Measurements from ENCODE around the gene KIF24.
"Not testable (repeated sequence)": the region's sequence is repeated elsewhere in the genome, so short reads cannot be mapped to it uniquely, and the experiment has no call there.

Gene KIF24, protein sequence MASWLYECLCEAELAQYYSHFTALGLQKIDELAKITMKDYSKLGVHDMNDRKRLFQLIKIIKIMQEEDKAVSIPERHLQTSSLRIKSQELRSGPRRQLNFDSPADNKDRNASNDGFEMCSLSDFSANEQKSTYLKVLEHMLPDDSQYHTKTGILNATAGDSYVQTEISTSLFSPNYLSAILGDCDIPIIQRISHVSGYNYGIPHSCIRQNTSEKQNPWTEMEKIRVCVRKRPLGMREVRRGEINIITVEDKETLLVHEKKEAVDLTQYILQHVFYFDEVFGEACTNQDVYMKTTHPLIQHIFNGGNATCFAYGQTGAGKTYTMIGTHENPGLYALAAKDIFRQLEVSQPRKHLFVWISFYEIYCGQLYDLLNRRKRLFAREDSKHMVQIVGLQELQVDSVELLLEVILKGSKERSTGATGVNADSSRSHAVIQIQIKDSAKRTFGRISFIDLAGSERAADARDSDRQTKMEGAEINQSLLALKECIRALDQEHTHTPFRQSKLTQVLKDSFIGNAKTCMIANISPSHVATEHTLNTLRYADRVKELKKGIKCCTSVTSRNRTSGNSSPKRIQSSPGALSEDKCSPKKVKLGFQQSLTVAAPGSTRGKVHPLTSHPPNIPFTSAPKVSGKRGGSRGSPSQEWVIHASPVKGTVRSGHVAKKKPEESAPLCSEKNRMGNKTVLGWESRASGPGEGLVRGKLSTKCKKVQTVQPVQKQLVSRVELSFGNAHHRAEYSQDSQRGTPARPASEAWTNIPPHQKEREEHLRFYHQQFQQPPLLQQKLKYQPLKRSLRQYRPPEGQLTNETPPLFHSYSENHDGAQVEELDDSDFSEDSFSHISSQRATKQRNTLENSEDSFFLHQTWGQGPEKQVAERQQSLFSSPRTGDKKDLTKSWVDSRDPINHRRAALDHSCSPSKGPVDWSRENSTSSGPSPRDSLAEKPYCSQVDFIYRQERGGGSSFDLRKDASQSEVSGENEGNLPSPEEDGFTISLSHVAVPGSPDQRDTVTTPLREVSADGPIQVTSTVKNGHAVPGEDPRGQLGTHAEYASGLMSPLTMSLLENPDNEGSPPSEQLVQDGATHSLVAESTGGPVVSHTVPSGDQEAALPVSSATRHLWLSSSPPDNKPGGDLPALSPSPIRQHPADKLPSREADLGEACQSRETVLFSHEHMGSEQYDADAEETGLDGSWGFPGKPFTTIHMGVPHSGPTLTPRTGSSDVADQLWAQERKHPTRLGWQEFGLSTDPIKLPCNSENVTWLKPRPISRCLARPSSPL (N-terminal part only)

DNA sequence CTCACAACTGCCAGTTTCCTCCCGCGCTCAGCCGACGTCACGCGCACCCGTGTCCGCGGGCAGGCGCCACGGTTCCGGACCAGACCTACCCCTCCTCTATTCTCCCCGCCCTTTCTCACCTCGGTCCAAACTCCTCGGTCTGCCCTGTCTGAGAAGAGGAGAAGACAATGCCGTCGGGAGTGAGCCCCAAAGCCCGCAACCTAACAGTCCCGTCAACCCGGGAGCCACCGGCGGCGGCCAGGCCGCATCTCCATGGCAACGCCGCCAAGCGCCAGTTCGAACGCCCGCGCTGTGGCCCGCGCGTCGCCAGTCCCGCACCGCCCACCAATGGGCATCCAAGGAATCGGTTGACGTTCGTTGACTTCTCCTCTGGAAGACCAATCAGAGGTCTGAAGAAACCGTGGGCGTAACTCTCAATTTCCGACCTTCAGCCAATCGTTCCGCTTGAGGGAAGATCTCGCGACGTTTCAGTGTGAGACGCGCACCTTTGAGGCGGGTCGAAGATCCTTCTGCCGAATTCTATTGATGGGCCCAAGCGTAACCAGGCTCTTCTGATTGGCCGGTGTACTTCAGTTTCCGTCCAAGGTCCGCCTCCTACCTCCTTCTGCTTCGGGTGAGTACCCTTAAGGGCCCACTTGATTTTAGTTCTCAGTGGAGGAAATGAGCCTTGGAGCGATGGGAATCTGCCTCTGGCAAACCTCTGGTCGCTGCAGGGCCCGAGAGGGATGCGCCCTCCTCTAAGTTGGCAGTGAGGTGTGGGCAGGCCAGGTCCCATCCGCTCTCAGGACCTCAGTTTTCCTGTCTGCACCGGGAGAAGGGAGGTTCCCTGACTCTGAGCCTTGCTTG, at the start of gene KIF24, which contains the start of gene NUDT2:
TSS of gene KIF24 (minus strand) at position 282 of the 846 bp plus-strand sequence. CDS start 17,922 bp downstream, outside the sequence.
TSS of gene NUDT2 (plus strand) at position 583 of the 846 bp plus-strand sequence. CDS start 9,471 bp downstream, outside the sequence.
- peak; percentile 99 for DNase-seq

DNA sequence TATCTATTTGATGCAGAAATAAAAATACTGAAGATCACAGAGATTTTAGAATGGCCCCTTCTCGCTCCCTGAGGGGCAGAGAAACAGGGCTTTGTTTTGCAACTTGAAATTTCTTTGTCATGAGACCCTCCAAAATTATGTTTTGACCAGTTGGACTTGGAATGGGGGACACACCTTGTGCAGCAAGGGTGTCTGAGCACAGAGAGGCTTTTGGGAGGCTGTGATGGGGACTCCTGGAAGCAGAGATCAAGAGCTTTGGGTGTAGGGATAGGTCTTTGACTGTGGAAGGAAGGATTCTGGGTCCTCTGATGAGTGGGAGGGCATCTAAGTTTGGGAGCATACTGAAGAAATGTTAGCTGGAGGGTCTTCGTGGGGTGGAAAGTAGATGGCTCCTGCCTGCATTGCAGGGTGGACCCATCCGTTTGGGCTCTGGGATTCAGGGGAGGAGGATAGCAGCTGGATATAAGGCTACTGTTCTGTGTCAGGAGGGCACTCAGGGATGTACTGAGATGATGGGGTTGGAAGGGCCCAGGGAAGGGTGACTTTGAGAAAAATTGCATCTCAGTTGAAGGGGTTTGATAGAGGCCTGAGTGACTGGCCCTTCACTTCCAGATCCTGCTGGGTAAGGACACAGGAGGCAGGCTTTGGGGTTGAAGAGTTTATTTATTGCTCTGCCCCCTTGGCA, 49.5 kb upstream of the KIF24 start:
- no peak for DNase-seq

DNA sequence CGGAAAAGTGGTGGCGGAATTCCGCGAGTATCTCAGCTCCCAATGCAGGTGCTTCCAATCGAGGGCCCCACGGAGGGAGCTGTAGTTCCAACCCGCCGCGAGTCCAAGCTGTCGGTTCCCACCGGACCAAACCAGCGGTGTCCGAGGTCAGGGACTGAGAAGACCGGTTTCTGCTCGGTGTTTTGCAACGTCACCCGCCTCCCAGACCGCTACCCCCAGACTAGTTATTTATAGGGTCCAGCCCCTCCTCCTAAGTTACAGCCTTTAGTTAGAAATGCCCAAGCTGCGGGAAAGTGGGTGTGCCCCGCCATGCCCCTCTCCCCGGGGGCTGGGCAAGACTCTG, 48.3 kb upstream of the KIF24 start:
- peak; percentile 72 for DNase-seq

DNA sequence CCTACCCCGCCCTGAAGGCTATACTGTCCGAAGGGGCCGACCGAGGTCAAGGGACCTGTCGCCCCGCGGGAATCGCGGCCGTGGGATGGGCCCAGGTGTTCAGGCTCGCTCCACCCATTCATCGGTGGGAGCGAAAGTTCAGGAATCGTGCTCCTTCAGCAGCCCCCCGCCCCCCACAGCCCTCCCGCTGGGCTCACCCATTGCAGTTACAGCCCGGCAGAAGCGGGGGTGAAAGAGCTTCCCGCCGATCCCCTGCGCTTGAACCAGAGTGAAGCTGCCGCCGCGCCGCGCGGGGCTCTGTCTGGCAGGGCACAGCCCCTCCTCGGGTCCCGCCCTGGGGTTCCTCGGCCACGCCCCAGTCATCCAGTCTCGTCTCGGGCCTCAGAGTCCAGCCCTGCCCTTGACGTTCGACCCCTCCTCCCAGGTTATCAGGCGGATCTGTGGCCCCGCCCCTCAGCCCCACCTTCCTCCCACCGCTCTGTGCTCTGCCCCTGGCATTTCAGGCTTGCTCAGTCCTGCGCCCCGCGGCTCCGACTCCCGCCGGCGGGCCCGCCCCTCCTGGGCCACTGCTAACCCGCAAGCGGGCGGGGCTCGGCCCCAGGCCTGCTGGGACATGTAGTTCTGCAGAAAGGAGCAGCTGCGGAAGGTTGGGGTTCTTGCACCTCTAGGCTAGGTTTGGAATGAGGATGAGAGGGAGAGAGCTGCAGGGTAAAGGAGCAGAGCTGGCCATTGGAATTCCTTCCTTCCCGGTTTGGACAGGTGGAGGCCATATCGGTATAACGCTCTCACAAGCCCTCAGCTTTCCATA, 47.7 kb upstream of the KIF24 start, which contains the start of gene MYORG:
TSS of gene MYORG (minus strand) at position 303 of the 808 bp plus-strand sequence. CDS start 3,955 bp downstream, outside the sequence.
- peak; percentile 93 for DNase-seq

DNA sequence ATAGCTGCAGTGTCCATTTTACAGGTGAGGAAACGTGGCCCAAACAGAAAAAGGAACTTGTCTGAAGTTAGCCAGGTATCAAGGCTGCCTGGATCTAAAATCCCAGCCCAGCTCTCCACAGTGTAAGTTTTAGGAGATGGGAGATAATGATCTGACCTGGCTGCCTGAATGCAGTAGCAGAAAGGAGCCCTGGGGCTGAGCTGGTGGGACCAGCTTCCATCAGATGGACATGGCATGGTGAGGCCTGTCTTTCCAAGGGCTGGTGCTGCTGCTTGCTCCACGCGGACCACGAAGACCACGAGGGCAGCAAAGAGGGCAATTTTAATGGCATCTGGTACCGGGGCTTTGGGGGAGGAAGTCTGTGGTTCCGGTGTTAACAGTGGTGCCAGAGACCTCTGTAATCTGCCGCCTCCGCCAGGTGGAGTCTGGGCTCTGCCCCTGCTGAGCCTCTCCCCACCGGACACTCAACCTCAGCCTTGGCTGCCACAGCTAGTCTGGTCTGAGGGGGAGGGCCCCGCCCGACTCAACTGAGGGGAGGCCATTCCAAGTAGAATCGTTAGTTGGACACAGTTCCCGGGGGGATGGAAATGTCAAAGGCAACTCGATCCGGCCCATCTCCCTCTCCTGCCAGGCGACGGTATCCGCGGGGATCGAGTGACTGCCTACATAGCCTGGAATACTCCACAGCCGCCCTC, 47.0 kb upstream of the KIF24 start:
- DNase-seq, result peak; percentile 73

DNA sequence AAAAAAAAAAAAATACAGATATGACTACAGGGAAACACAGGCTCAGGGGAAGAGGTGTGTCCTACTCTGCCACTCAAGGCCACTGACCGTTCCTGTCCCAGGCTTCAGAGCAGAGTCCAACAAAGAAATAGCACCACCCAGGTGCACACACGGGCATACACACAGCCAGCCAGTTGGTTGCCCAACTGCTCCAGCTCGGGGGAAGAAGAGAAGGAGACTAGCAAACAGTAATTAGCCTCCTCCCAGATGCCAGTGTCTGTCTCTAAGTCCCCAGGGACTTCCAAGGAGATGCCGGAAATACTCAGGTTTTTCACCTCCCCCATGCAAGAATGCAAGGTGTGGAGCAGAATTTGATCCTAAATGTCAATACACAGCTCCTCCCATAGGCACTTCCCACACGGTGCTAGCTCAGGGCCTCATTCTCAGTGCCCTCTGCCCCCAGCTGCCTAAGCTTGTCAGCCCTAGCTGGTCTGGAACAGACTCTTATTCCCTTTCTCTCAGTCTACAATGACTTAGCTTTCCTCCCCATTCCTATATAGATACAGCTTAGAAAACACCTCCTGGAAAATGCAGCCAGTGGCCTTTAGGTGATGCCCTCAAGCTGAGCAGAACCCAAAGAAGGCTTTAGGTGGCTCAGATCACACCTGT, 46.0 kb upstream of the KIF24 start:
- DNase-seq, result no peak

DNA sequence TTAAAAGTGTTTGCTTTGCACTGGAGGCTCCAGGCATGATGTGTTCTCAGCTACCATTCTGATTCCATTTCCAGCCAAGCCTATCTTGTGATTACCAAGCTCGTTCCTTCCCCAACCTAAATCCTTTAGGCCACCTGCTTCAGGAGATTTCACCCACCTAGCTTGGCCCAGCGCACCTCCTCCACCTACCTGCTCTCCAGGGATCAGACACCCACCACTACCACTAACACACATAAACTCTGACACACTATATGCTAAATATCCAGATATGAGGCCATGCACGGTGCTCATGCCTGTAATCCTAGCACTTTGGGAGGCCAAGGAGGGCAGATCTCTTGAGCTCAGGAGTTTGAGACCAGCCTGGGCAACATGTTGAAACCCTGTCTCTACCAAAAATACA, 45.3 kb upstream of the KIF24 start:
- no peak for DNase-seq

DNA sequence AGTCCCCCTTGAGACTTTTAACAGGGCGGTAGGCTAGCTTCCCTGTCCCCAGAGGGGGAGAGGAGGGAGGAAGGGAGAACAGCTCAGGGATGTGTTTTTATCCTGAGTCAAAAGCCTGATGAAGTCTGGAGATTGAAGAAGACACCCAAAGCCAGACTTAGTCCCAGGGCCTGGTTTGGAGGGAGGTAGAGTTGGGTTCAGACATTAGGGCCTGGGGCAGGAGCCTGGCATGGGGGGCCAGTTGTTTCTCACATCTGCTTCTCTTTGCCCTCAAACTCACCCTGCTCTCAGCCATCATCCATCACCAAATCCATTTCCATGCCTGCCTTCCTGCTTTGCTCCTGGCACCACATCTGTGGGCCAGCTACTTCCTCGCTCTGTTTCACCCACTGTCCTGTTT, 44.7 kb upstream of the KIF24 start:
- DNase-seq, result no peak

DNA sequence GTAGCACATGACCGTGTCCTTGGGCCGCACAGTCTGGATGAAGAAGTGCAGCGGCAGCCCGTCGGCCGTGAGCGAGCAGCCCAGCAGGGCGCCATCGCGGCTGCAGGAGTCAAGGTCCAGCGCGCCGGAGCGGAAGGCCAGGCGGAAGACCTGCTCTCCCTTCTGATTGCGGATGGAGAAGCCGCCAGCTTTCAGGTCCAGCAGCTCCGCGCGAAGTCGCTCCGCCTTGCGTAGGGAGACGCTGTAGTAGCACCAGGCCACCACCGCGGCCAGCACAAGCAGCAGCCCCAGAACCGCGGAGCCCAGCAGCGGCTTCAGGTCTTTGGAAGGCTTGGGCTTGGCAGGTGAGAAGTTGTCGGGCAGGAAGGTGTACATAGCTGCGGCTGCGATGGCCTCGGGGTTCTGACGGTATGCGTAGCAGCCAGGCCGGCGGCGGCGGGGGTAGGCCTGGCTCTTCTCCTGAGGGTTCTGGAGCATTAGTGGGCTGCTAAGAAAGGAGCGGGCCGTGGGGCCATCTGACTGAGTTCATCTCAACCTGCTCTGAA, 43.5 kb upstream of the KIF24 start:
- DNase-seq, result no peak

DNA sequence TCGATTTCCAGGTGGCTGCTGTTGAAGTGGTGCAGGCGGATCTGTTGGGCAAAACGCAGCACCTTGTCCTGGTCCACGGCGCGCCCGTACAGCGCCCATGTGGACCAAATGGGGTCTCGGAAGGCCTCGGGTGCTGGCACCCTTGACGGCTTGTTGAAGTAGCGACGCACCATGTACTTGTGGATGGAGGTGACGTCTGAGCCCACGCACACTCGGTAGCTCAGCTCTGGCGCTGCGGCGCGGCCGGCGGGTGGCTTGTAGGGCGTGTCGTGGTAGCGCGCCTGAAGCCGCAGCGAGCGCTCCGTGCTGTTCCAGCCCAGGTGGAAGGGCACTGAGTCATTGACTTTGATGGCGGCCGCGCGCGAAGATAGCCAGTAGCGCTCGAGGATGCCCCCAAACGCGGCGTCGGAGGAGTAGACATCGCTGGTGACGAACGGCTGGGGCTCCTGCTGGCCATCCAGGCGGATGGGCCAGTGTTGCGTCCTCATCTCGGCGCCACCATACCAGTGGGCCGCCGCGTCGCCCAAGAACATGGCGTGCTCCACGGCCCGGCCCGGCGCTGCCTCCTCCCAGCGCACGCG, 42.9 kb upstream of the KIF24 start:
- no peak for DNase-seq

DNA sequence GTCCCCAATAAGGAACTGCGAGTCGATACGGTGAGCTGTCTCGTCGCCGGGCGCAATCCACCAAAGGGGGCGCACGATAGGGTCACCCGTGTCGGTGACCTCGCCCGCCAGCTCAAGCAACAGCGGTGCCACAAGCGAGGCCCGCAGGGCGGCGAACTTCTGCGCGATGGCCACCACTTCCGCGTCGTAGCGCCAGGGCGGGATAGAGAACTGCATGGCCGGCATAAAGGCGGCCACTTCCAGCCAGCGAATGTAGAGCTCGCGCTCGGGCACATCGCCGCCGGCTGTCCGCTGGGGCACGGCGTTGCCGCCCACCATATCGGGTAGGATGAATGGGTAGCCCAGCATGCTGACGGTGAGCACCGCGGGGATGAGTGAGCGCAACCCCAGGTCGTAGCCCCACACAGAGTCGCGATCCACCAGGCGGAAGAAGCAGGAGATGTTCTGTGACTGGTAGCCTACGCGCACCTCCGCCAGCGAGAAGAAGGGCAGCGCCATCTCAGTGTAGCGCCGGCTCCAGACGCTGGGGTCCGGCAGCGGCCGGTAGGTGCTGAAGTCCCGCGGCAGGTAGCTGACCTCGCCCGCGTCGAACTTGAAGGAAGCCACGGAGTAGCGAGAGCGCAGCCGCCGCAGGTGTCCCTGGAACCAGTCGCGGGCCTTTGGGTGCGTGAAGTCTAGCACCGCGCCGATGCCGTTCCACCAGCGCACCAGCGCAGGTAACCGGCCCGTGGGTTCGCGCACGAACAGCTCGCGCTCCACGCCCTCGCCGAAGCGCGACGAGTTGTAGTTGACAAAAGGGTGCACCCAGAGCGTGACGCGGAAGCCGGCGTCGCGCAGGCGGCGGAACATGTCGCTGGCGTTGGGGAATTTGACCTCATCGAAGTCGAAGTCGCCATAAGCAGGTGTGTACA, 42.2 kb upstream of the KIF24 start:
- no peak for DNase-seq

DNA sequence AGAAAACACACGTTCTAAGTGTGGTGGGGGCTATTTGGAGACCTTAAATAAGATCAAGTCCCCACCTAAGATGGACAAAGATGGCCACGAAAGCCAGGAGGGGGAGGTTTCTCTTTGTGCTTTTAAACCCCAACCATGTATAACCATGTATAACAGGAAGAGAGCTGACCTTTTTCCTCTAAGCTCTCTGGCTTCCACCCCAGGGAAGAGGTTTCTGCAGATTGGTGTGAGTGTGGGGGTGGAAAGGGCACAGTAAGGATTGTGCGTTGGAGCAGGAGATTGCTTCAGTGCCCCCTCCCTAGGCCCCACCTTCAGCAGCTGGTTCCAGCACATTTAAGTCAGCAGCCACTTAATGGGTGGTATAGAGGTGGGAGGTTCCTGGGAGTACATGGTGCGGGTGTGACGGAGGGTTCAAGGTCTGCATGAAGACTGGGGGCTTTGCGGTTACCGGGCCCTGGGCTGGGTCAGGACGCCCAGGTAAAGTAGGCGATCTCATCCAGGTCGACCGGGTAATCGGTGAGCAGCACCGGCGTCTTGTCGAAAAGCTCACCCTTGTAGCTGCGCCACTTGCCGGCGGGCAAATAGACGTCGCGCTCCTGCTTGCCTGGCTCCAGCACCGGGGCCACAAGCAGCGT, 41.4 kb upstream of the KIF24 start:
- no peak for DNase-seq

DNA sequence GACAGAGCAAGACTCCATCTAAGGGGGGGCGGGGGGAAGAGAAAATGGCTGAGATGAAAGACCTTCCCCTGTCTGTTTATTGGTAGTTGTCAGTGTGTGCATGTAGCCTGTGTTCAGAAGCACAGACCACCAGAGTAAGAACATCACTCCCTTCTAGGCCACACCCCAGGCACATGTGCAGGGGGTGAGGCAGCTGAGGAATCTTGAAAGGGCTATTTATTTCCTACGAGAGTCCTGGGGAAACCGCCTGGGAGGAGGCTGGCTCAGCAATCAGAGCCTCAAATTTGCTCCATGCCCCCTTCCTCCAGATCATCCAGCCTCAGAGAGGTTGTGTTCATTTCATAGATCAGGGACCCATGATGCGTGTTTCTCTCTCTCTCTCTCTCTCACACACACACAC, 40.6 kb upstream of the KIF24 start:
- DNase-seq, result no peak

DNA sequence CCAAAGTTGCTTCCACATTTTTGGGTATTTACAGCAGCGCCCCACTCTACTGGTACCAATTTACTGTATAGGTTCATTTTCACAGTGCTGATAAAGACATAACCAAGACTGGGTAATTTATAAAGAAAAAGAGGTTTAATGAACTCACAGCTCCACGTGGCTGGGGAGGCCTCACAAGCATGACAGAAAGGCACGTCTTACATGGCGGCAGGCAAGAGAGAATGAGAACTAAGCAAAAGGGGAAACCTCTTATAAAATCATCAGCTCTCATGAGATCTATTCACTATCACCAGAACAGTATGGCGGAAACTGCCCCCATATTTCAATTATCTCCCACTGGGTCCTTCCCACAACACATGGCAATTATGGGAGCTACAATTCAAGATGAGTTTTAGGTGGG, 39.7 kb upstream of the KIF24 start:
- not testable (repeated sequence) for DNase-seq

DNA sequence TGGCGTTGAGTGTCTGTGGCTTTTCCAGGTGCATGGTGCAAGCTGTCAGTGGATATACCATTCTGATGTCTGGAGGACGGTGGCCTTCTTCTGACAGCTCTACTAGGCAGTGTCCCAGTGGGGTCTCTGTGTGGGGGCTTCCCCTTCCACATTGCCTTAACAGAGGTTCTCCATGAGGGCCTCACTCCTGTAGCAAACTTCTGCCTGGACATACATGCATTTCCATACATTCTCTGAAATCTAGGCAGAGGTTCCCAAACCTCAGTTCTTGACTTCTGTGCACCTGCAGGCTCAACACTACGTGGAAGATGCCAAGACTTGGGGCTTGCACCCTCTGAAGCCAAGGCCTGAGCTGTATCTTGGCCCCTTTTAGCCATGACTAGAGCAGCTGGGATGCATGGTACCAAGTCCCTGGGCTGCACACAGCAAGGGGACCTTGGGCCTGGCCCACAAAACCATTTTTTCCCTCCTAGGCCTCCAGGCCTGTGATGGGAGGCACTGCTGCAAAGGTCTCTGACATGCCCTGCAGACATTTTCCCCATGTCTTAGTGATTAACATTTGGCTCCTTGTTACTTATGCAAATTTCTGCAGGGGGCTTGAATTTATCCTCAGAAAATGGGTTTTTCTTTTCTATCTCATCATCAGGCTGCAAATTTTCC, 38.8 kb upstream of the KIF24 start:
- DNase-seq, result not testable (repeated sequence)

DNA sequence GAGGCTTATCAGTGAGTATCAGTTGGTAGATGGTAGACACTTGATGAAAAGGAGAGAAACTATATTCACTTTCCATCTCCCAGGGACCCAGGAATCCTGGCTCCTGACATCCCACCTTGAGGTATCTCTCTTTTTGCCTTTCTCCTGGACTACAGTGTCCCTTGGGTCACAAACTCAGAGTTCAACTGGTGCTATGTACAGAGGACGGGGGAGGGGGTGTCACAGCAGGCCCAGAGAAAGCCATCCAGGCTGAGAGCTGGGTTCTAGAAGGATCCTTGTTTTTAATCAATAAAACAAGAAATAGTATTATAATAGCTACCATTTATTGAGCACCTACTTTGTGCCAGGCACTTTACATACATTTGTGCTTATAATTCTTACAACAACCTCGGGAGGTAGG, 37.3 kb upstream of the KIF24 start:
- no peak for DNase-seq
